Measurements from ENCODE around the gene BCL2. TPM values are rescaled to one million over a fixed set of nuclear protein-coding genes. Genes with fewer than 3 reads are reported as not detected.

Gene BCL2
- total RNA-seq, 1 experiment from 2014 or later, result 2.5 TPM

DNA sequence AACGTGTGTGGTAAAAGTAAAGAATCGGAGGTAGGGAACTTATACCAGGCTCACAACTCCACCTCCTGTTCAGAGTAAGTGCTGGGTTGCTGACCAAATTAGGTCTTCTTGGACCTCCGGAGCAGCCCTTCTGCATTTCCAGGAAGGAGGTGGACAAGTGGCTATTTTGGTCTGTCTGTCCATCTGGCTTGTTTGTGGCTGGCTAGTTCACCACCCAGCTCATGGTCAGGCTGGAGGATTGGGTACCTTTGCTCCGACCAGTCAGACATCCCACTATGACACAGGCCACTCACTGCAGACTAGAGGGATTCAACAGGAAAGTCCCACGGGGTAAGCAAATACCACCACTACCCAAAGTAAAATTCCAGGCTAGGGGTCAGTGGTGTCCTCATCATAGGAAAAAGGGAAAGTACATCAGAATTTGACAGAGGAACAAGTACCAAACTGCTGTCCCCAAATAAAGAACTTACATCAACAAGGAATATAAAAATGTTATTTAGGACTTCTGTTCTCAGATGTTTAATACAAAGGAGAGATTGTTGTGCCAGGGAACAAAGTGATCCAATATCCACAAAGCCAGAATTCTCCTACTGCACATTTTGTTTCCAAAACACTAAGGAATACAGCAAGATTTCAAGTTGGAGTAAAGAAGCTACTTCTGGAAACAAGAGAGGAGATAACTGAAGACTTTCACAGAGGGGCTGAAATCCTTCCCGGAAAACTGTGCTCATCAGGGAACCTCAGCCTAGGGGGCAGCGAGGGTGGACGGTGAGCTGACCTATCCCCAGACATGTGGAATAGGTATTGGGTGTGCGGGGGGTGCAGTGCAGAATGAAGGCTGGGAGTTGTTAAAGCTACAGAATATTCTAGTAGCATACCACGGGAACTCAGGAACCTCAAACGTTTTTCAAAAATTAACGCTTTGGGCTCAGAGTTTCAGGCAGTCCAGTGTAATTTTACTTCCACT, 56.9 kb downstream of the BCL2 start:
- H3K27ac ChIP-seq (ENCODE audit: low read depth, low read length), result no peak overlapping the region
- DNase-seq (ENCODE audit: low read depth, low spot score) (no peak), ATAC-seq (no peak)
- no peak overlapping the region for H3K4me3 ChIP-seq (replicated peaks in 1 of 2; ENCODE audit: low read depth in 1 of 2, low read length in 2 of 2)
- H3K9me2 ChIP-seq (ENCODE audit: insufficient read depth), result no peaks in the 10 kb centered on the region
- ChIA-PET RAD21 (ENCODE audit: low non-redundant PET in 1 of 2, low total read pairs in 2 of 2, uncharacterized antibody in 2 of 2, unreplicated experiment in 2 of 2) (no interaction called here), CTCF (no interaction called here), POLR2A (no interaction called here)
- no peaks in the 10 kb centered on the region for H3K79me2 ChIP-seq (ENCODE audit: insufficient read depth, low read length)
- TF ChIP-seq POLR2A (IDR thresholded peaks at IDR 0.05; ENCODE audit: borderline replicate concordance, extremely low read depth, insufficient read depth, insufficient read length), result no peak
- H3K9ac ChIP-seq (ENCODE audit: low read length), result no peak overlapping the region
- BruUV-seq (replicated peaks), result no TSS peak
- H3K4me1 ChIP-seq (ENCODE audit: control insufficient read depth in 1 of 2, insufficient read depth in 2 of 2, low read length in 2 of 2), result no peaks in the 10 kb centered on the region
- intact Hi-C loops (cut with micrococcal nuclease), result no loop called here
- no peaks in the 10 kb centered on the region for H3K9me3 ChIP-seq (ENCODE audit: control insufficient read depth in 1 of 2, insufficient read depth in 1 of 2, low read depth in 1 of 2, low read length in 2 of 2)
- H3K4me2 ChIP-seq (ENCODE audit: low read length), result no peak overlapping the region
- 0 out of 2 replicates have a peak, but pooled peaks cover 5% of the 10 kb centered on the region for H3K27me3 ChIP-seq (ENCODE audit: insufficient read depth, low read length)
- no peak overlapping the region for H2AFZ ChIP-seq (ENCODE audit: low read depth, low read length, poor library complexity, severe bottlenecking)
- H3K36me3 ChIP-seq (ENCODE audit: control insufficient read depth in 1 of 2, insufficient read depth in 2 of 2, low read length in 2 of 2), result no peaks in the 10 kb centered on the region
- no peaks in the 10 kb centered on the region for H4K20me1 ChIP-seq (ENCODE audit: insufficient read depth)

DNA sequence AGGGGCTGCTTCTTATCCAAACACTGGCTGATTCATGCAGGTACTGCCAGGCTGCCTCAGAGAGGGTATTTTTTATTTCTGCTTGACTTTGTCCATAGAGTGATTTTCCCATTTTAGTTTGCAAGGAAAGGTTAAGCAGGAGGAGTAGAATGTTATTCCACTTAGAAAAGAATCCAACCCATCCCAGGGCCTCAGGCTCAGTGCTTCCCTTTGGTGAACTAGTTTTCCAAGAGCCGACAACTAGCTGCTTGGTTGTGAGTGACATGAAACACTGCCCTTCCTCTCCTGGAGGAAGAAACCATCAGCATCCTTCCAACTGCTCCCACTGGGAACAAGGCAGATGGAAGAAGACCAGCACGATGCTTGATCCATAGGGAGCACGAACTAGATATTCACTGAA, 58.5 kb downstream of the BCL2 start:
- no peak overlapping the region for H3K4me2 ChIP-seq (ENCODE audit: low read length)
- ATAC-seq (no peak), DNase-seq (ENCODE audit: low read depth, low spot score) (no peak)
- no peak overlapping the region for H3K27ac ChIP-seq (ENCODE audit: low read depth, low read length)
- H4K20me1 ChIP-seq (ENCODE audit: insufficient read depth), result no peaks in the 10 kb centered on the region
- BruUV-seq (replicated peaks), result no TSS peak
- no peaks in the 10 kb centered on the region for H3K9me2 ChIP-seq (ENCODE audit: insufficient read depth)
- intact Hi-C loops (cut with micrococcal nuclease), result no loop called here
- TF ChIP-seq YY1 (IDR thresholded peaks at IDR 0.05; ENCODE audit: extremely low read depth, insufficient replicate concordance, low read depth, low read length) (no peak), ZFX (IDR thresholded peaks at IDR 0.05) (no peak), ELF1 (IDR thresholded peaks at IDR 0.05; ENCODE audit: borderline replicate concordance, low read depth) (no peak), SRF (IDR thresholded peaks at IDR 0.05; ENCODE audit: low read depth) (no peak), ZNF274 (IDR thresholded peaks at IDR 0.05; ENCODE audit: low read depth, low read length) (no peak), POLR2AphosphoS5 (IDR thresholded peaks at IDR 0.05; ENCODE audit: low read depth, low read length) (no peak), SP1 (IDR thresholded peaks at IDR 0.05; ENCODE audit: low read depth) (no peak), JUND (IDR thresholded peaks at IDR 0.05) (no peak)
- TF ChIP-seq, protein P1, sequence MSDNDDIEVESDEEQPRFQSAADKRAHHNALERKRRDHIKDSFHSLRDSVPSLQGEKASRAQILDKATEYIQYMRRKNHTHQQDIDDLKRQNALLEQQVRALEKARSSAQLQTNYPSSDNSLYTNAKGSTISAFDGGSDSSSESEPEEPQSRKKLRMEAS (IDR thresholded peaks at IDR 0.05), result no peak
- no peak overlapping the region for H3K9ac ChIP-seq (ENCODE audit: low read length)
- CTCF ChIA-PET, result no interaction called here
- RAD21 ChIA-PET (ENCODE audit: low non-redundant PET in 1 of 2, low total read pairs in 2 of 2, uncharacterized antibody in 2 of 2, unreplicated experiment in 2 of 2), result no interaction called here
- POLR2A ChIA-PET, result no interaction called here
- H3K9me3 ChIP-seq (ENCODE audit: control insufficient read depth in 1 of 2, insufficient read depth in 1 of 2, low read depth in 1 of 2, low read length in 2 of 2), result no peaks in the 10 kb centered on the region
- H2AFZ ChIP-seq (ENCODE audit: low read depth, low read length, poor library complexity, severe bottlenecking), result no peak overlapping the region
- H3K27me3 ChIP-seq (ENCODE audit: insufficient read depth, low read length), result 0 out of 2 replicates have a peak, but pooled peaks cover 8% of the 10 kb centered on the region
- H3K4me3 ChIP-seq (replicated peaks in 1 of 2; ENCODE audit: low read depth in 1 of 2, low read length in 2 of 2), result no peak overlapping the region
- no peaks in the 10 kb centered on the region for H3K4me1 ChIP-seq (ENCODE audit: control insufficient read depth in 1 of 2, insufficient read depth in 2 of 2, low read length in 2 of 2)
- no peaks in the 10 kb centered on the region for H3K79me2 ChIP-seq (ENCODE audit: insufficient read depth, low read length)
- H3K36me3 ChIP-seq (ENCODE audit: control insufficient read depth in 1 of 2, insufficient read depth in 2 of 2, low read length in 2 of 2), result no peaks in the 10 kb centered on the region
